HepG2 (cell line): ENCODE data around the gene WDR70. TPM values are rescaled to one million over a fixed set of nuclear protein-coding genes. Genes with fewer than 3 reads are reported as not detected.
A peak's percentile ranks its signal among the peaks of the same experiment; 100 is the strongest.

ENCODE experiments used
- BCLAF1 ChIP-seq: fragments of 450-650 bp; IDR thresholded peaks from 2 replicates; pipeline ENCODE4 v1.6.1; 2017; ENCODE audit warnings: mild to moderate bottlenecking
- CREB3 ChIP-seq: sonication (generic); formaldehyde crosslinking; IDR thresholded peaks from 2 replicates; pipeline ENCODE4 v1.5.0; 2020; ENCODE audit warnings: missing genetic modification reagents
- FOXJ3 ChIP-seq: sonication (generic); formaldehyde crosslinking; IDR thresholded peaks from 2 replicates; pipeline ENCODE4 v1.4.0; 2020; ENCODE audit warnings: missing genetic modification reagents, mild to moderate bottlenecking, borderline replicate concordance
- FOXO1 ChIP-seq: sonication (generic); formaldehyde crosslinking; IDR thresholded peaks from 2 replicates; pipeline ENCODE4 v1.4.0; 2020; ENCODE audit warnings: missing genetic modification reagents
- GABPA ChIP-seq, 2 experiments: IDR thresholded peaks; 2 replicates each; pipeline ENCODE4 v1.6.1; 2011 to 2016; ENCODE audit warnings: low read depth in 2 of 2, low read length in 1 of 2, missing biosample characterization in 1 of 2, missing genetic modification characterization in 1 of 2
- HNF4G ChIP-seq, 2 experiments: sonication (generic) in 1 of 2; formaldehyde crosslinking in 1 of 2; IDR thresholded peaks; 2 replicates each; pipeline versions ENCODE4 v1.4.0 to v1.6.1; 2011 to 2020; ENCODE audit warnings: borderline replicate concordance in 2 of 2, low read depth in 2 of 2, mild to moderate bottlenecking in 2 of 2, low read length in 1 of 2, missing genetic modification reagents in 1 of 2, moderate library complexity in 1 of 2
- HOXA5 ChIP-seq: sonication (generic); formaldehyde crosslinking; IDR thresholded peaks from 2 replicates; pipeline ENCODE4 v1.4.0; 2020; ENCODE audit warnings: missing genetic modification reagents
- JUNB ChIP-seq: sonication (generic); formaldehyde crosslinking; IDR thresholded peaks from 2 replicates; pipeline ENCODE4 v1.8.0; 2022; ENCODE audit warnings: missing genetic modification reagents, mild to moderate bottlenecking, borderline replicate concordance
- MYC ChIP-seq: sonication (generic); formaldehyde crosslinking; IDR thresholded peaks from 2 replicates; pipeline ENCODE4 v1.9.0; 2021; ENCODE audit warnings: missing genetic modification reagents, borderline replicate concordance
- PHF20 ChIP-seq: sonication (generic); formaldehyde crosslinking; IDR thresholded peaks from 2 replicates; pipeline ENCODE4 v1.5.0; 2020; ENCODE audit warnings: mild to moderate bottlenecking, missing genetic modification reagents
- PHF21A ChIP-seq: sonication (generic); formaldehyde crosslinking; IDR thresholded peaks from 2 replicates; pipeline ENCODE4 v1.5.0; 2020; ENCODE audit warnings: mild to moderate bottlenecking, missing genetic modification reagents
- PITX1 ChIP-seq: sonication (generic); formaldehyde crosslinking; IDR thresholded peaks from 2 replicates; pipeline ENCODE4 v1.5.1; 2020; ENCODE audit warnings: mild to moderate bottlenecking, missing genetic modification reagents
- RXRB ChIP-seq: IDR thresholded peaks from 2 replicates; pipeline ENCODE4 v1.6.1; 2016; ENCODE audit warnings: borderline replicate concordance, missing genetic modification reagents, missing compliant biosample characterization
- STAT5B ChIP-seq: sonication (generic); formaldehyde crosslinking; IDR thresholded peaks from 2 replicates; pipeline ENCODE4 v1.4.0; 2020; ENCODE audit warnings: missing genetic modification reagents
- TBP ChIP-seq: sonication (generic); formaldehyde crosslinking; IDR thresholded peaks from 2 replicates; pipeline ENCODE4 v1.5.0; 2020; ENCODE audit warnings: missing genetic modification reagents
- TBX3 ChIP-seq: fragments of 450-650 bp; IDR thresholded peaks from 2 replicates; pipeline ENCODE4 v1.6.1; 2017; ENCODE audit warnings: antibody characterized with exemption, mild to moderate bottlenecking, inconsistent platforms, borderline replicate concordance
- XBP1 ChIP-seq: sonication (generic); formaldehyde crosslinking; IDR thresholded peaks from 2 replicates; pipeline ENCODE4 v1.5.0; 2020; ENCODE audit warnings: missing genetic modification reagents
- ZC3H4 ChIP-seq: sonication (generic); formaldehyde crosslinking; IDR thresholded peaks from 2 replicates; pipeline ENCODE4 v1.4.0; 2020; ENCODE audit warnings: missing genetic modification reagents, borderline replicate concordance
- ZEB1 ChIP-seq: IDR thresholded peaks from 2 replicates; pipeline ENCODE4 v1.6.1; 2012; ENCODE audit warnings: mild to moderate bottlenecking, low read depth, inconsistent platforms; ENCODE audit not compliant: insufficient replicate concordance
- ZNF235 ChIP-seq: sonication (generic); formaldehyde crosslinking; IDR thresholded peaks from 2 replicates; pipeline ENCODE4 v1.8.1; 2023; ENCODE audit warnings: mild to moderate bottlenecking, missing genetic modification reagents, borderline replicate concordance
- ZNF564 ChIP-seq: sonication (generic); formaldehyde crosslinking; IDR thresholded peaks from 2 replicates; pipeline ENCODE4 v1.8.1; 2023; ENCODE audit warnings: mild to moderate bottlenecking, missing genetic modification reagents
- ZZZ3 ChIP-seq: sonication (generic); formaldehyde crosslinking; IDR thresholded peaks from 2 replicates; pipeline ENCODE4 v1.4.0; 2020; ENCODE audit warnings: missing genetic modification reagents, mild to moderate bottlenecking, borderline replicate concordance
- polyA plus RNA-seq, 8 experiments: library from polyadenylated mRNA; depleted of rRNA in 3 of 8; stranded (reverse) in 7 of 8; unstranded in 1 of 8; fragments of >200 nt; fragmentation: Illumina TruSeq in 4 of 8; extraction: Trizol in 4 of 8; gene quantifications; 2 replicates each; pipeline versions ENCODE4 v1.2.1 to v1.2.3, GENCODE V29; 2011 to 2016; ENCODE audit warnings: low read depth in 4 of 8, missing spikeins in 1 of 8, mixed read lengths in 1 of 8; ENCODE audit not compliant: insufficient read depth in 1 of 8
- total RNA-seq, 5 experiments: library from RNA; depleted of rRNA; stranded (reverse); fragments of >200 nt; fragmentation: Illumina TruSeq; extraction: Trizol; gene quantifications; 2 replicates each; pipeline ENCODE4 v1.2.3, GENCODE V29; 2016; ENCODE audit warnings: low read depth in 1 of 5
- TF ChIP-seq, protein P1 (sequence below): sonication (generic); formaldehyde crosslinking; IDR thresholded peaks from 2 replicates; pipeline ENCODE4 v1.4.0; 2020; ENCODE audit warnings: missing genetic modification reagents
- TF ChIP-seq, protein P2 (sequence below): sonication (generic); formaldehyde crosslinking; IDR thresholded peaks from 2 replicates; pipeline ENCODE4 v1.4.0; 2020; ENCODE audit warnings: missing genetic modification reagents

The WDR70 gene
- total and polyA plus RNA-seq, 2 of the 13 experiments (the other 11 are each of a cell fraction or from before 2014, with no cell fraction given) = 14.6 to 30.6 TPM

- TF ChIP-seq HOXA5 (CRISPR knock-in tag) (peak; percentile 67; the same call in 1 of the 2 replicates), TBP (CRISPR knock-in tag) (no peak), TBX3 (peak; percentile 86; the same call in 1 of the 2 replicates), ZEB1 (peak; percentile 60), FOXO1 (CRISPR knock-in tag) (peak; percentile 90), XBP1 (CRISPR knock-in tag) (0 out of 2 replicates have a peak, but pooled peaks have one; percentile 80), GABPA (IDR thresholded peaks at IDR 0.05; ENCODE audit: low read depth, low read length) (no peak), GABPA (CRISPR knock-in tag; IDR thresholded peaks at IDR 0.05; ENCODE audit: low read depth) (peak; percentile 38), ZZZ3 (CRISPR knock-in tag) (peak; percentile 23; the same call in 1 of the 2 replicates), HNF4G (IDR thresholded peaks at IDR 0.05; ENCODE audit: borderline replicate concordance, low read depth, low read length) (peak; percentile 86), HNF4G (CRISPR knock-in tag; IDR thresholded peaks at IDR 0.05; ENCODE audit: borderline replicate concordance, low read depth) (peak; percentile 89; the same call in 1 of the 2 replicates), BCLAF1 (no peak), CREB3 (CRISPR knock-in tag) (0 out of 2 replicates have a peak, but pooled peaks have one; percentile 60), PHF20 (CRISPR knock-in tag) (no peak), PITX1 (CRISPR knock-in tag) (peak; percentile 79; the same call in 1 of the 2 replicates), PHF21A (CRISPR knock-in tag) (peak; percentile 94), FOXJ3 (CRISPR knock-in tag) (peak; percentile 96), ZNF235 (CRISPR knock-in tag) (no peak), RXRB (CRISPR knock-in tag) (peak; percentile 93), ZNF564 (CRISPR knock-in tag) (no peak), ZC3H4 (no peak), MYC (CRISPR knock-in tag) (peak; percentile 42; the same call in 1 of the 2 replicates), JUNB (CRISPR knock-in tag) (peak; percentile 71; the same call in 1 of the 2 replicates), STAT5B (CRISPR knock-in tag) (no peak)
- TF ChIP-seq, protein P1, sequence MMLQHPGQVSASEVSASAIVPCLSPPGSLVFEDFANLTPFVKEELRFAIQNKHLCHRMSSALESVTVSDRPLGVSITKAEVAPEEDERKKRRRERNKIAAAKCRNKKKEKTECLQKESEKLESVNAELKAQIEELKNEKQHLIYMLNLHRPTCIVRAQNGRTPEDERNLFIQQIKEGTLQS = no peak
- TF ChIP-seq, protein P2, sequence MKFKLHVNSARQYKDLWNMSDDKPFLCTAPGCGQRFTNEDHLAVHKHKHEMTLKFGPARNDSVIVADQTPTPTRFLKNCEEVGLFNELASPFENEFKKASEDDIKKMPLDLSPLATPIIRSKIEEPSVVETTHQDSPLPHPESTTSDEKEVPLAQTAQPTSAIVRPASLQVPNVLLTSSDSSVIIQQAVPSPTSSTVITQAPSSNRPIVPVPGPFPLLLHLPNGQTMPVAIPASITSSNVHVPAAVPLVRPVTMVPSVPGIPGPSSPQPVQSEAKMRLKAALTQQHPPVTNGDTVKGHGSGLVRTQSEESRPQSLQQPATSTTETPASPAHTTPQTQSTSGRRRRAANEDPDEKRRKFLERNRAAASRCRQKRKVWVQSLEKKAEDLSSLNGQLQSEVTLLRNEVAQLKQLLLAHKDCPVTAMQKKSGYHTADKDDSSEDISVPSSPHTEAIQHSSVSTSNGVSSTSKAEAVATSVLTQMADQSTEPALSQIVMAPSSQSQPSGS = peak; percentile 67; the same call in 1 of the 2 replicates
Measured at GRCh38 chr5:37717613-37718431, 338.7 kb downstream of the WDR70 start (continued).
